HEK293T (cell line): ENCODE results near the gene STARD9.

Experiments used
- BHLHE40 ChIP-seq: fragments of 450-650 bp; IDR thresholded peaks from 2 replicates; pipeline ENCODE4 v1.6.1; 2016; ENCODE audit warnings: mild to moderate bottlenecking, moderate library complexity, borderline replicate concordance
- FOXM1 ChIP-seq: fragments of 450-650 bp; IDR thresholded peaks from 2 replicates; pipeline ENCODE4 v1.6.1; 2017; ENCODE audit warnings: mild to moderate bottlenecking, borderline replicate concordance
- SP1 ChIP-seq: fragments of 450-650 bp; IDR thresholded peaks from 2 replicates; pipeline ENCODE4 v1.6.1; 2017

GRCh38 chr15:42693496-42693895, 118.1 kb downstream of the STARD9 start:
- TF ChIP-seq FOXM1: no peak
- TF ChIP-seq BHLHE40: no peak
- TF ChIP-seq SP1: no peak
